ENCODE results near the gene IKZF3.
A peak's percentile ranks its signal among the peaks of the same experiment; 100 is the strongest.
"Not testable (repeated sequence)": the region's sequence is repeated elsewhere in the genome, so short reads cannot be mapped to it uniquely, and the experiment has no call there.

Gene IKZF3

DNA sequence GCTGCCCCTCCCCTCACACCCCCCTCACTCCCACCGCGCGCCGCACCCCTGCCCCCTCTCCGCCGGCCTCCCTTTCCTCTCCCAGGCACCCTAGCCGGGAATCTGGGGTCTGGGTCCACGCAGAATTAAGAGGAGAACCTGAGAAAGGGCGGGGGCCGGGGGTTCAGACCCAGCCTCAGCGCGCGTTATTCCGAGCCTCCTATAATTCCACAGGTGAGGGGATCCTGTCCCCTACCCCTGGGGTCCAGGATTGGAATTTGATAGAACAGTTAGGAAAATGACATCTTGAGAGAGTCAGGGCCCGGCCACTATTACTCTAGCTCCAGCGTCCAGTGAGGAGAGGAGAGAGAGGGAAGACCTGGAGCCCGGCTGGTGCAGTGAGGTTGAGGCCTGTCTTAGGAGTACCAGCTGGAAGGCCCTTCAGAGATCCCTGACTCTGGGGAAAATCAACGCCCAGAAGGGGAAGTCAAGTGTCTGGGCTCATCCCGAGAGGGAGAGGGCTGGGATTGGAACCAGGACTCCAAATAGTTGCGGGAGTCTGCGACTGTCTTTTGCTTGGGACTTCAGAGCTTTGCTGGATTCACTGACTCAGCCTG is 109.1 kb downstream of the IKZF3 start:
- ATAC-seq (replicated peaks; ENCODE audit: extremely low read depth, poor library complexity, severe bottlenecking): no peak
- Mint-ChIP-seq H3K27ac (ENCODE audit: low read depth) (peak overlapping the region; percentile 89), H3K4me1 (peaks cover 65% of the 10 kb centered on the region), H3K4me3 (peak overlapping the region; percentile 65), H3K36me3 (ENCODE audit: insufficient read depth) (peaks cover 20% of the 10 kb centered on the region), H3K9me3 (no peaks in the 10 kb centered on the region), H3K27me3 (no peaks in the 10 kb centered on the region)
- DNase-seq (ENCODE audit: low spot score in 2 of 2): no peak

DNA sequence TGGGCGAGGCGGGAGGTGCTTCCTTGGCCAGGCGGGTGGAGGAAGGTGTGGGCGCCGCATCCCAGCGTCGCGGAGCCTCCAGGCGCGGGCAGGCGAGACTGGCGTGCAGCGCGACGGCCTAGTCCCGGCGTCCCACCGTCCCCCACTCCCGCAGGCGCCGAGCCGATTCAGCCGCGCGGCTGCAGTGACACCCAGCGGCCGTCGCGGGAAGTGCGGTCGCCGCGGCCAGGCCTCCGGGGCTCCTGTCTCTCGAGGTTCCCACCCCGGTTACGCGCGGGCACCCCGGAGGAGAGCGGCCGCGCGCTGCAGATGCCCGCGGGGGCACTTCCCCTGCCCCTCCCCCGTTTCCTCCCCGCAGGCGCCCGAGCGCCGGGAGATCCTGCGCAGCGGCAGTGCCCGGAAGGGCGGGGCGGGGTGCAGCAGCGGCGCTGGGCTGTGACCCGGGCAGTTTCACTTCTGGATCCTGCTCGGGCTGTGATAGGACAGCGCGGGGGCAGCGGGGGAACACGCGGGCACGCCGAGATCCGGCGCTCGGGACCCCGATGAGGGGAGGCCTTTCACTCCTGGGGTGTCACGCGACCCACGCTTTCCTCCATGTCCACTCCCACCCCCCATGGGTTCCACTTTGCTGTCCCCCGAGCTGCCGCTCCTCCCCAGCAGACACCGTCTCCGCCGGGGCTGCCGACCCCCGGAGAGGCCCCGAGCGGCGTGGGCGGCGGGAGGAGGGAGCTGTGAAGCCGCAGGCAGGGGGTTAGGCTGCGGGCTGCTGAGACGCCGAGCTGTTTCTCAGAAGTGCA is 109.8 kb downstream of the IKZF3 start:
- peaks cover 21% of the 10 kb centered on the region for H3K36me3 Mint-ChIP-seq (ENCODE audit: insufficient read depth)
- peak; percentile 96 to 99 for DNase-seq (ENCODE audit: low spot score in 2 of 2)
- H3K4me3 Mint-ChIP-seq: peak overlapping the region; percentile 65
- peak overlapping the region; percentile 89 for H3K27ac Mint-ChIP-seq (ENCODE audit: low read depth)
- no peaks in the 10 kb centered on the region for H3K27me3 Mint-ChIP-seq
- ATAC-seq (replicated peaks; ENCODE audit: extremely low read depth, poor library complexity, severe bottlenecking): peak; percentile 78
- H3K9me3 Mint-ChIP-seq: no peaks in the 10 kb centered on the region
- H3K4me1 Mint-ChIP-seq: peaks cover 59% of the 10 kb centered on the region

GRCh38 chr17:39753514-39754160 is 110.5 kb downstream of the IKZF3 start:
- DNase-seq (ENCODE audit: low spot score in 2 of 2): peak in 1 of 2 donors; percentile 31

GRCh38 chr17:39752241-39752881 is 111.8 kb downstream of the IKZF3 start:
- Mint-ChIP-seq H3K36me3 (ENCODE audit: insufficient read depth) (peaks cover 15% of the 10 kb centered on the region), H3K27me3 (no peaks in the 10 kb centered on the region), H3K4me1 (peaks cover 40% of the 10 kb centered on the region), H3K9me3 (no peaks in the 10 kb centered on the region), H3K4me3 (peak overlapping the region; percentile 65), H3K27ac (ENCODE audit: low read depth) (peak overlapping the region; percentile 93)
- ATAC-seq (replicated peaks; ENCODE audit: extremely low read depth, poor library complexity, severe bottlenecking): no peak
- no peak for DNase-seq (ENCODE audit: low spot score in 2 of 2)

More at GRCh38 chr17:39753514-39754160, 110.5 kb downstream of the IKZF3 start:
- Mint-ChIP-seq H3K27ac (ENCODE audit: low read depth) (peak overlapping the region; percentile 93), H3K36me3 (ENCODE audit: insufficient read depth) (peaks cover 15% of the 10 kb centered on the region), H3K9me3 (no peaks in the 10 kb centered on the region), H3K4me1 (peaks cover 53% of the 10 kb centered on the region), H3K4me3 (peak overlapping the region; percentile 65), H3K27me3 (no peaks in the 10 kb centered on the region)
- ATAC-seq (replicated peaks; ENCODE audit: extremely low read depth, poor library complexity, severe bottlenecking): peak; percentile 11

- Mint-ChIP-seq H3K27ac (ENCODE audit: low read depth) (no peak overlapping the region), H3K4me3 (no peak overlapping the region), H3K9me3 (no peaks in the 10 kb centered on the region), H3K36me3 (ENCODE audit: insufficient read depth) (peaks cover 13% of the 10 kb centered on the region), H3K27me3 (no peaks in the 10 kb centered on the region), H3K4me1 (peaks cover 35% of the 10 kb centered on the region)
- DNase-seq (ENCODE audit: low spot score in 2 of 2) (no peak), ATAC-seq (replicated peaks; ENCODE audit: extremely low read depth, poor library complexity, severe bottlenecking) (no peak)
These were observed 112.5 kb downstream of the IKZF3 start for GRCh38 chr17:39751637-39752036.

DNA sequence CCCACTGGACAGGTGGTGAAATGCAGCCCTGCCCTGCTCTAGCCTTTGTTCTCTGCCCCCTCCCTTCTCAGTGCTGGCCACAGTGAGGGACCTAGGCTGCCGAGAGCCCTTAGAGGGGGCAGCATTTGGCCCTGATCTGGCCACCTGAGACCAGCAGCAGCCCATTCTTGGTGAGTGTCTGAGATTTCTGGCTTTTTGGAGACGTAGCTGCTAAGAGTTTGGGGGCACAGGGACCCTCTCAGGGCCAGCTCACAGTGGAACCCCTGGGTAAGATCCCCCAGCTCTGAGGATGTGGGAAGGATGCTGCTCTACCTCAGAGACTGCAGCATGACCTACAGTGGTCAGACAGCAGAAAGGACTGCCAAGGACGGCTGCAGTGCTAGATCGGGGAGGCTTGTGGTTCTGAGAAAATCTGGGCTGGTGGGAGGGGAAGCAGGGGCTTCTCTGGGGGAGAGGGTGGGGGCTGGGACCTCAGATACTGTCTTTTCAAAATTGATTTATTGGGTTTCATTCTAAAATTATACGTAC is 113.0 kb downstream of the IKZF3 start:
- H3K27me3 Mint-ChIP-seq: no peaks in the 10 kb centered on the region
- no peak overlapping the region for H3K4me3 Mint-ChIP-seq
- no peak for ATAC-seq (replicated peaks; ENCODE audit: extremely low read depth, poor library complexity, severe bottlenecking)
- no peaks in the 10 kb centered on the region for H3K9me3 Mint-ChIP-seq
- H3K4me1 Mint-ChIP-seq: peaks cover 30% of the 10 kb centered on the region
- H3K27ac Mint-ChIP-seq (ENCODE audit: low read depth): no peak overlapping the region
- peaks cover 8% of the 10 kb centered on the region for H3K36me3 Mint-ChIP-seq (ENCODE audit: insufficient read depth)
- no peak for DNase-seq (ENCODE audit: low spot score in 2 of 2)

- Mint-ChIP-seq H3K9me3 (no peaks in the 10 kb centered on the region), H3K27me3 (no peaks in the 10 kb centered on the region), H3K4me1 (peaks cover 22% of the 10 kb centered on the region), H3K36me3 (ENCODE audit: insufficient read depth) (peaks cover 6% of the 10 kb centered on the region), H3K27ac (ENCODE audit: low read depth) (no peak overlapping the region), H3K4me3 (no peak overlapping the region)
- DNase-seq (ENCODE audit: low spot score in 2 of 2) (no peak), ATAC-seq (replicated peaks; ENCODE audit: extremely low read depth, poor library complexity, severe bottlenecking) (no peak)
These were observed 113.7 kb downstream of the IKZF3 start for GRCh38 chr17:39750131-39751015.

GRCh38 chr17:39748444-39749034 is 115.6 kb downstream of the IKZF3 start:
- H3K27ac Mint-ChIP-seq (ENCODE audit: low read depth); DNase-seq (ENCODE audit: low spot score in 2 of 2); H3K27me3 Mint-ChIP-seq: not testable (repeated sequence)

GRCh38 chr17:39747745-39748144 is 116.4 kb downstream of the IKZF3 start:
- no peak overlapping the region for H3K27ac Mint-ChIP-seq (ENCODE audit: low read depth)
- H3K4me1 Mint-ChIP-seq: peaks cover 7% of the 10 kb centered on the region
- H3K27me3 Mint-ChIP-seq: peaks cover 13% of the 10 kb centered on the region
- DNase-seq (ENCODE audit: low spot score in 2 of 2): no peak
- H3K36me3 Mint-ChIP-seq (ENCODE audit: insufficient read depth): peaks cover 2% of the 10 kb centered on the region
- ATAC-seq (replicated peaks; ENCODE audit: extremely low read depth, poor library complexity, severe bottlenecking): no peak
- H3K4me3 Mint-ChIP-seq: no peak overlapping the region
- H3K9me3 Mint-ChIP-seq: no peaks in the 10 kb centered on the region

More at GRCh38 chr17:39748444-39749034, 115.6 kb downstream of the IKZF3 start:
- not testable (repeated sequence) for H3K9me3 Mint-ChIP-seq; H3K4me3 Mint-ChIP-seq; ATAC-seq (replicated peaks; ENCODE audit: extremely low read depth, poor library complexity, severe bottlenecking); H3K36me3 Mint-ChIP-seq (ENCODE audit: insufficient read depth)
- peaks cover 14% of the 10 kb centered on the region for H3K4me1 Mint-ChIP-seq

GRCh38 chr17:39746145-39746461 is 118.0 kb downstream of the IKZF3 start:
- Mint-ChIP-seq H3K4me1 (no peaks in the 10 kb centered on the region), H3K27me3 (peaks cover 23% of the 10 kb centered on the region), H3K9me3 (no peaks in the 10 kb centered on the region), H3K4me3 (no peak overlapping the region), H3K27ac (ENCODE audit: low read depth) (no peak overlapping the region), H3K36me3 (ENCODE audit: insufficient read depth) (peaks cover 2% of the 10 kb centered on the region)
- ATAC-seq (replicated peaks; ENCODE audit: extremely low read depth, poor library complexity, severe bottlenecking) (no peak), DNase-seq (ENCODE audit: low spot score in 2 of 2) (no peak)

- Mint-ChIP-seq H3K4me1 (no peaks in the 10 kb centered on the region), H3K27me3 (peaks cover 29% of the 10 kb centered on the region), H3K9me3 (no peaks in the 10 kb centered on the region), H3K27ac (ENCODE audit: low read depth) (no peak overlapping the region), H3K4me3 (no peak overlapping the region), H3K36me3 (ENCODE audit: insufficient read depth) (peaks cover 2% of the 10 kb centered on the region)
- ATAC-seq (replicated peaks; ENCODE audit: extremely low read depth, poor library complexity, severe bottlenecking): no peak
- DNase-seq (ENCODE audit: low spot score in 2 of 2): no peak
These were observed 118.6 kb downstream of the IKZF3 start for GRCh38 chr17:39745335-39746144.

All from central memory CD8-positive, alpha-beta T cell (primary cell).